ENCODE data around the gene SULT1C2.
"Not testable (repeated sequence)": the region's sequence is repeated elsewhere in the genome, so short reads cannot be mapped to it uniquely, and the experiment has no call there.

The SULT1C2 gene

GRCh38 chr2:108355906-108356734 lies 67.4 kb downstream of the SULT1C2 start:
- no peak for DNase-seq

- DNase-seq, result not testable (repeated sequence)
These were observed 70.6 kb downstream of the SULT1C2 start for GRCh38 chr2:108359336-108359735.

Data from effector CD4-positive, alpha-beta T cell (primary cell).